Iris pigment epithelial cell (primary cell): Measurements from ENCODE around the gene PAX6.

ENCODE experiments used
- DNase-seq: peaks from one replicate; pipeline ENCODE4 v3.0.0-alpha.2; 2011; ENCODE audit warnings: low read depth

PAX6 gene

GRCh38 chr11:31808721-31809540, 2.2 kb downstream of the PAX6 start:
- DNase-seq, result no peak

DNA sequence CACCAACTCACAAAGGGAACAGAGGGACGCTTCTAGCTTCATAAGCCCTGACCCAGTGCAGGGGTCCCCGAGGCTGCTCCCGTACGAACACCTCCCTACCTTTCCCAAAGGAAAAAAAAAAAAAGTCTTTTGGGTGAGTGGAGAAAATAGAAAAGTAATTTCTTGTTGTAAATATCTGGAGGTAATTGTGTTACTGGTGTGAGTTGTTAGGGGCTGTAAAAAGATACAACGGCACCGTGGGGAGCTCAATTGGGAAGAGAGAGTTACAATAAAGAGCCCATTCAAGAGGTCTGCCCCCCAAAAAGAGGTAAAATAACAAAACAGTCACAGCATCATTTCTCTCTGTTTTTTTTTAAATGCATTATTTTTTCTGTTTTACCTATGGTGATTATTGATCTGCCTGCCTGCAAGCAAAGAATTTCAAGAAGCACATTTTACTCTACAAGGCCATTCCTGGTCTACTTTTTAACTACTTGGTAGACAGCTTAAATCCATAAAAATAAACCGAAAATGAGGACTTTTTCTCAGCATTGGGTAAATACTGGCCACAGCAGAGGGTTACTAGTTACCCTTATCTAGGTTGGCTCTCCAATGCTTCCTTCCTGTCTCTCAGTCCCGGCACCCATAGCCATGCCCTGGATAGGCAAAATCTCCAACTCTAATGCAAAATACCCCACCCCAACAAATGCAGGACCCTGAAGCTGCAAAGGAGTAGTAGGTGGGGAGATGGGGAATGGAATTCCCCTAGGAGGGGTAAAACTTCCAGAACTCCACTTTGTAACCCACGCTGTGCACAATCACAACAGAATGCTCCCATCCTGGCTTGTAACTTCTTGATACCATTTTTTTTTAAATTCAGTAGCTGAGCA, 3.1 kb downstream of the PAX6 start:
- no peak for DNase-seq

GRCh38 chr11:31806928-31807798, 4.0 kb downstream of the PAX6 start:
- no peak for DNase-seq

DNA sequence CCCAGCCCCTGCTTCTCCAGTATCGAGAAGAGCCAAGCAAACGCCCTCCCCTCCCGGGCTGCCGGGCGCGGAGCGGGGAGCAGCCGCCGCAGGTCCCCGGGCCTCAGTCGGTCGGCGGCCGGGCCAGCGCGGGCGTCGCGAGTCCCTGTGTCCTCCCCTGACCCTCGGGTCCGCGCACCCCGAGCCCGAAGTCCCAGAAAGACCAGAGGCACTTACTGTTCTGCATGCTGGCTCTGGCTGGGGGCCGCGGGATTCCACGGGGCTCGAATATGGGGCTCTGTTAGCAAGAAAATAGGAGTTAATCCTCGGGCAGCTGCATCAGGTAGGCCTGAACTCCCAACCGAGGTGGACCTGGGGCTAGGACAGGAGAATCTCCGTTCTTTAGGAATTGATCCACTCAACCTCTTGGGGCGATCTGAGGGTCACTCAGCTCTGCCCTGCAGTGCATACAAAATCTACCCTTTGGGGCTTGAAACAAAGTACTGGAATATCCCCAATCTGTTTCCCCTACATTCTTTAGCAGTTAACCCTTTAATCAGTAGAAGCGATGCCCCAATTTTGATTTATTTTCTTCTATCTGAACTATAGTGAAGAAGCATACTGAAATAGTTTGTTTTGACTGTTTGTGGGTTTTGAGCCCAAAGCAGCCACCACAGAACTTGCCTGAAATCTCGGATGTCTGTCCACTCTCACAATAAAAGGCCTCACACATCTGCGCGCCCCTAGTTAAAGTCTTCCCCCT, 4.8 kb downstream of the PAX6 start:
- DNase-seq, result no peak

GRCh38 chr11:31805629-31806185, 5.4 kb downstream of the PAX6 start:
- no peak for DNase-seq

DNA sequence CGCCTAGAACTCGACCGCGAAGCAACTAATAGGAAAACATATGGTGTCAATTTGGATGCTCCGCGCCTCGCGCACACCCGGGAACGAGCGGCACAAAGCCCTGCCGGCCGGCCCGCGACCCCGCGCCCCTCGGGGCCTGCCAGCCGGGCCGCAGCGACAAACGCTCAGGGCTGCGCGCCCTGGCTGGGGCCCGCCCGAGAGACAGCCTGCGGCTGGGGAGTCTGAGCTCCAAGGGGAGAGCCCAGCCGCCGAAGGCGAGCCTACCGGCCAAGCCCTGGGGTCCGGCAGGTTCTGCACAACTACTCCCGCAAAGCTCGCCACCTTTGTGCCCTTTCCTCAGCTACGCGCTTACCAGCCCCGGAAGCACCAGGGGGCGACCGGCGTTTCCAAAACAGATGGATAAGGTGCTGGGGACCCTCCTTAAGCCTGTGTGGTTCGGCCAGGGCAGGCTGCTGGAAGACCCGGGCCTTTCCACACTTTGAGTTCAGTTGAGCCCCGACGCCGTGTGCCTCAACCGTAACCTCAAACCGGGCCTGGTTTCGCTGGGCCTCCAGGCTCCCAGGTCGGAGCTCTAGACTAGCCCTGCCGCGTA, 6.0 kb downstream of the PAX6 start:
- no peak for DNase-seq

- no peak for DNase-seq
Observed at GRCh38 chr11:31804312-31805036, 6.6 kb downstream of the PAX6 start.

GRCh38 chr11:31803813-31804311, 7.3 kb downstream of the PAX6 start:
- DNase-seq, result no peak

GRCh38 chr11:31802990-31803812, 7.9 kb downstream of the PAX6 start:
- DNase-seq, result no peak

GRCh38 chr11:31802609-31802989, 8.5 kb downstream of the PAX6 start:
- no peak for DNase-seq

GRCh38 chr11:31802000-31802551, 9.0 kb downstream of the PAX6 start:
- DNase-seq, result no peak

DNA sequence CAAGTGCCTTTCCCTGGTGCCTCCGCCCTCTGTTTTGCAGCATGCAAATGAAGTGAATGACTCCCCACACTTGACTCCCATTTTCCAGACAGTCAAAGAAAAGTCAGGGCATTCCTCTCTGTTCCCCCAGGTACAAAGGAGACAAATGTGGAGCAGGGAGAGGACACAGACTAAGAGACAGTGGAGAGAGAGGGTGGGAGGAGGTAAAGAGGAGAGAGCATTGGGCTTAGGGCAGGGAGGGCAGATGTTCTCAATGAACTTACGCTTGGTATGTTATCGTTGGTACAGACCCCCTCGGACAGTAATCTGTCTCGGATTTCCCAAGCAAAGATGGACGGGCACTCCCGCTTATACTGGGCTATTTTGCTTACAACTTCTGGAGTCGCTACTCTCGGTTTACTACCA, 9.8 kb downstream of the PAX6 start:
- DNase-seq, result no peak

DNA sequence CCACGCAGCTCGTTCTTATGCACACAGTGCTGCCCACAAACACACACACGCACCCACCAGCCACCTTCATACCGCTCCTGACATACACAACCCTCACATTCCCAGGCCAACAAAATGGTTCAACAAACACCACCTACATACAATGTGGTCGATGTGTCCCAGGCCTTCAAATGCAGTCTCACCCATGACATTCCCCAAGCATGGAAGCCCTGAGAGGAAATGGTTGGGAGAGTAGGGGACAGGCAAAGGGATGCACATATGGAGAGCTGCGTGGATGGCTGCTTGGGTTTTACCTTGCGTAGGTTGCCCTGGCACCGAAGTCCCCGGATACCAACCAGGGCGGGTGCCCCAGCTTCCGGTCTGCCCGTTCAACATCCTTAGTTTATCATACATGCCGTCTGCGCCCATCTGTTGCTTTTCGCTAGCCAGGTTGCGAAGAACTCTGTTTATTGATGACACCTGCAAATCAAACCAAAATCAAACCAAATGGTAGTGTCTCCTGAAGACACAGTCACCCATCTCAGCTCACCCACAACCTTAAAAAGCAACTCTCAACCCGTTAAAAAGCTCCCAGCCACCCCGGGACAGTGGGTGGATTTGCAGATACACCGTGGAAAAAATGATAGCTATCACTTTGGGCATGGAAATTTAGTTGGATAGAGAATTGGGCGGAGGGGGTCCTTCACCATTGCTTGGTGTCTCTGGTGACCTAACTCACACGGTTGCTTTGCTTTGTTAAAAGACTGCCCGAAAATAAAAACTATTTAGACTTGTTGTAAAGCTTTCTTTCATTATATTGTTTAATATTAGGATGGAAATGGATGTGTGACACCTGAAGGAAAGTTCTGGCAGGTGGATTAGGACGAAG, 10.5 kb downstream of the PAX6 start:
- no peak for DNase-seq

DNA sequence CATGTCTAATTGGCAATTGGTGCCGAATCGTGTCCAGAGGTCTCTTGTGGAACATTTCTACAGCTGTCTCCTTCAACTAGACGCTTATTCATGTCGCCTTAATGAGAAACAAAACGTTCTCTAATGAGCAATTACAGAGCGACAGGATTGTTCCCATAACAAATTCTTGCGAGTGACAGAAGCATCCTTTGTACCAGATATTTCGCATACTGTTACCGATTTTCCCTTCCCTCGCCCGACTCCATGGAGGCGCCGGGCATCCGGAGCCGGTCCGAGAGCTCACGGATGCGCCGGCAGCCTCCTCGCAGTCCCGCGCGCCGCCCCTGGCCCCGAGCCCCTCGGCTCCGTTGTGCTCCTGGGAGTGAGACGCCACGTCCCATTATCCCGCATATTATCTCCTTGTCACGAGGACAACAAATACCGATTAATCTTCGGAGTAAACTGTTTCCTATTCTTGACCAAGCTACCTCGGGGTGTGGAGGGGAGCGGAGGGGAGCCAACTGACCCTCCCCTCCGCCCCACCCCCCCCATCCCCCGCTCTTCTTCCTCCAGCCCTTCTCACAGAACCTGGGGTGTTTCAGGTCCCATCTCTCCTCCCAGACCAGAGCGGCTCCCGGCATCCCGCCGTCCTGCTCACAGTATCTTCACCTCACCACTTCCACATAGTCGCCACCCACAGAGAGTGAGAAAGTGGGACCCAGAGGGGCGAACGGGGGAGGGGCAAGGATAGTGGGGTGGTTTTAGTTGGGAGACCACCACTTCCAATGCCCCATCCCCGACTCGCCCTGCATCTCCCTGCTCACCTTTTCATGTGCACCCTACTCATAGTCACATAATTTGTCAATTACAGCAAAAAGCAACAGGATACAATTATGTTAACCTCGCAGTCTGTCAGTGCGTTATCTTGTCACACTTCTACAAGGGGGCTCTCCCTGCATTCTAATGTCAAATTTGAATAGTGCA, 11.4 kb downstream of the PAX6 start:
- DNase-seq, result no peak

GRCh38 chr11:31798554-31799434, 12.3 kb downstream of the PAX6 start:
- DNase-seq, result no peak
